NCI-H2171 (cell line): ENCODE measurements around the gene SCCPDH.
"Not testable (repeated sequence)": the region's sequence is repeated elsewhere in the genome, so short reads cannot be mapped to it uniquely, and the experiment has no call there.

Experiments used
- DNase-seq: peaks from one replicate; lab custom pipeline; 2025; lab: John Stamatoyannopoulos, UW

SCCPDH gene

GRCh38 chr1:246724016-246724730, at the start of gene SCCPDH:
Gene SCCPDH, plus strand, starts transcription at chr1:246724409. Its CDS starts 14 bp downstream, at chr1:246724423.
- DNase-seq, result peak; percentile 73

- no peak for DNase-seq
Observed at GRCh38 chr1:246677842-246678241, 46.4 kb upstream of the SCCPDH start.

DNA sequence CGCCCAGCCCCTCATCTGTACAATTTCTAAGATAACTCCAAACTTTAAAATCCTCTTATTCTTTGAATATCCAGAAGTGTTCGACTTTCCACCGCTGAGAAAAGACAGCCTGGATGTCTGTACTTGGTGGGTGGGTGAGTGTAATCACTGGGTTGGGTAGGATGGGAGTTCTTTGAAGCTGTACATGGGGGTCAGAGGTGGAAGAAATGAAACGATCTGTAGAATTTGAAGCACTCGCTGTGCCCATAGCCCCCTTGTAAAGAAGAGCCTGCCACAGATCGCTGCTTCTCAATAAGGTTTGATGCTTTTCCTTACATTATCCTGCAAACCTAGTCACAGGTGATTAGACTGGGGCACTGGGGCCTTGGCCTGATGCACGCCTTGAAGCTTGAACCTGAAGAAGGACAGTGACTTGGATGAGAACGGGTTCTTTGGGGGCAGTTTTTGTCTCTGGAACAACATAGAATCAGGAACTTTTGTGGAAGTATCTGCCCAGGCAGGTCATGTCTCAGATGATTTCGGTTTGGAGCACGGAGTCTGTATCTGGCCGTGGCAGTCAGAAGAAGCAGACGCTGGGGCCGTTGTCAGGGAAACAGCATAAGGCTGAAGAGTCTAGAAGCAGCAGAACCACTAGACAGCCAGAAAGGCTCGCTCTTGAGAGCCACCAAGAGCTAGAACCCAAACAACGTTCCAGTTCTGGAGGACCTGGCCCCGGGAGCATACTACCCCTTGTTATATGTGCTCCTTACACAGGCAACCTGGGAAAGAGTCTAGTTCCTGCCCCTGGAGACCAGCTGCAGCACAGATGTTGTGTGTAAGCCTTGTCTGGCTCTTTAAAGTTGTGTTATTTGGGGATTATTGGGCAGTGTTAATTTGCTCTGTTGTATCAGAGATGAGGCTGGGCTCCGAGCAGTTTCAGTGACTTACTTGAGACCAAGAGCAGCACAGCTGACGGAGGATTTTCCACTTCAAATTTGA, 45.1 kb upstream of the SCCPDH start:
- DNase-seq, result no peak

DNA sequence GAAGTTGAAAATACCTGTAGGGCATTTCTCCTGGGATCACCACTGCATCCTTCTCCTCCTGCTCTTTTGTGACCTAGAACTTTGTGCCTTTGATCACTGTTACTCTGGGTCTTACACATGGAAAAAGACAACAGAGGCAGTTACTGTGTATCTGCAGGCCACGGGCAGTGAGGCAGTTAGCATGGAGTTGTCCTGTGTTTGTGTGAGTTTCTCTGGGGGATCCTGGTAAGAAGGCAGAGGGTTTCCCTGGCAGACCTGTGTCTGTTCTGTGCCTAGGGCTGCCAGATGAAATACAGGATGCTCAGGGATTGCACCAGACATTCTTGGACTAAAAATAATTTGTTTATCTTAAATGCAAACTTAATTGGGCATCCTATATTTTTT, 44.4 kb upstream of the SCCPDH start:
- no peak for DNase-seq

GRCh38 chr1:246680190-246680589, 44.0 kb upstream of the SCCPDH start:
- DNase-seq, result no peak

- DNase-seq, result no peak
Observed at GRCh38 chr1:246680696-246681130, 43.5 kb upstream of the SCCPDH start.

GRCh38 chr1:246681900-246682895, 42.0 kb upstream of the SCCPDH start:
- DNase-seq, result peak; percentile 83

- DNase-seq, result no peak
Observed at GRCh38 chr1:246683521-246683920, 40.7 kb upstream of the SCCPDH start.

DNA sequence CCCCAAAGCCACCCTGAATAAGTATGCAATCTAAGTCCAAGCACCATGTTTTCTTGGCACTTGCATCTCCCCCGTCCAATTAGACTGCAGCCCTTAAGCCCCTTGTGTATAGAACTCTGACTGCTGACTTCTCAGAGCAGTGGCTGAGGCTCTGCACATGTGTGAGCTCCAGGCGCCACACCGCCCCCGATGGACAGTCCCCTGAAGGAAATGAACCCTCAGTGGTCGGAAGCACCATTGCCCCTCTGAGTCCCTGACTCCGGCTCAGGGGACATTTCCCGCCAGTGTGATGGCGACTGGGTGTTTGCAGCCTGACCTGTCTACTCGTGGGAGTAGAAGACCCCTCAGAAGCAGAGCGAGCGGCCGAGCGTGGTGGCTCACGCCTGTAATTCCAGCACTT, 37.2 kb upstream of the SCCPDH start:
- DNase-seq, result no peak

DNA sequence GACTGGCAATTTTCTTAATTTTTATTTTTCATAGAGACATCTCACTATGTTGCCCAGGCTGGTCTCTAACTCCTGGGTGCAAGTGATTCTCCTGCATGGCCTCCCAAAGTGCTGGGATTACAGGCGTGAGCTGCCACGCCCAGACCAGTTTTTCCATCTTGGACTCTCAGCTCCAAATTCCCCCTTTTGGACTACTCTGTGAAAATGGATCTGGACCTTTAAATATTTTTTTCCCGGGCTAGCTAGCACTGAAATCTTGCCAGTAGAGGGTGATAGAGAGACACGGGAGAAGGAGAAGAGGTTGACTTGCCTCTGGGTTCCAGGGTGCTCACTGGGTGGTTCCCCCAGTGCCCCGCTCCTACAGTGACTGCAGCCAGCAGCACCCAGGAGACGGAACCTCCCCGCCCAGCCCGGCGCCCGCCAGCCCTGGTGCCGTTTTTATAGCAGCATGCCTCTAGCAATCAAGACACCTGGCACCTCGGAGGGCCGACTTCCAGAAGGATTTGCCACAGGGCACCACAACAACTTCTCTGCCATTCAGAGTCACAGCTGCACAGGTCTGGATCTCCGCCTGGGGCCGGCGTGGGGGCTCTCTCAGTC, 34.7 kb upstream of the SCCPDH start:
- peak; percentile 70 for DNase-seq

- peak; percentile 11 for DNase-seq
Observed at GRCh38 chr1:246690100-246690499, 34.1 kb upstream of the SCCPDH start.

DNA sequence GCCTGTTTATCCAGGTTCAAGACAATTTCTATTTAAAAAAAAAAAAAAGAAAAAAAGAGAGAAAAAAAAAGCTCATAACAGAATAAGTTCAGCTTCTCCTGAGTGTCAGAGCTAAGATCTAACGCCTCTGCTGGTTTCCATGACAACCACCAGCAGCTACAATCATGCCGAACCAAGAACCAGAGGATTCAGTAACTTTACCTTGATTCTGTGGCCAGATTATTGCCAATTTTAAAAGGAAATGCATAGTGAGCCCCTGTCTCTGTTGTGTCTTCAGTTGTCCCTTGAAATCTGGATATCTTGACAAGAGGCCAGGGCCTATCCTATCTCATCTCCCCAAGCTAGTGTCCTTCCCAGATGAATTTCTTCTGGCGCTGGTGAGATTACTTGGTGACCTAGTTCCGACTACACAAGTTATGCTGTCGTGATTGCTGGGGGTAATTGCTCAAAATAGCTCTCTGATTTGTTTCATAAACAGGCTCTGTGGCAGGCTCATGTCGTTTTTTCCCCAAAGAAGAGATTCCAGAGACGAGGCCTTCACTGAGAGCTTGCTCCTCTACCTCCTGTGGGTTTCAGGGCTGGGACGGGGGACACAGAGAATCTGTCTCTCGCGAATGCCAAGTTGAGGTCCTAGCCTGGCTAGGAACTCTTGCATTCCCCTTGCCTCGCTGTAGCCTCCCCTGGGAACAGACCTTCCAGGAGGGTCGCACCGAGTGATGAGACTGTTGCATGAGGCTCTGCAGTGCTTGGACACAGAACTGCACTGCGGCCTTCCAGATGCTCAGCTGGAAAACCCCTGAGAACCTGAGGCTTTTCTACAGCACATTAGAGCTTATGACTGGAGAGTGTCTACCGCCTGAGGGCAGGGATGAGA, 32.4 kb upstream of the SCCPDH start:
- no peak for DNase-seq

DNA sequence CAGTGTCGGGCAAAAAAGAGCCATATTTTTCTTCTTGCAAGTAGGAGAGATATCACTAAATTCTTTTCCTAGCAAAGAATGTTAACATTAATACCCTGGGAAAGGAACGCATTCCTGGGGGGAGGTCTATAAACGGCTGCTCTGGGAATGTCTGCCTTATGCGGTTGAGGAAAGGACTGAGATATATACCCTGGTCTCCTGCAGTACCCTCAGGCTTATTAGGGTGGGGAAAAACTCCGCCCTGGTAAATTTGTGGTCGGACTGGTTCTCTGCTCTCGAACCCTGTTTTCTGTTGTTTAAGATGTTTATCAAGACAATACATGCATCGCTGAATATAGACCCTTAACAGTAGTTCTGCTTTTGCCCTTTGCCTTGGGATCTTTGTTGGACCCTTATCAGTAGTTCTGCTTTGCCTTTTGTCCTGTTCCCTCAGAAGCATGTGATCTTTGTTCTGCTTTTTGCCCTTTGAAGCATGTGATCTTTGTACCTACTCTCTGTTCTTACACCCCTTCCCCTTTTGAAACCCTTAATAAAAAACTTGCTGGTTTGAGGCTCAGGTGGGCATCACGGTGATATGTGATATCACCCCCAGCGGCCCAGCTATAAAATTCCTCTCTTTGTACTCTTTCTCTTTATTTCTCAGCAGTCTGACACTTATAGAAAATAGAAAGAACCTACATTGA, 29.9 kb upstream of the SCCPDH start:
- not testable (repeated sequence) for DNase-seq

- DNase-seq, result no peak
Observed at GRCh38 chr1:246695136-246695535, 29.1 kb upstream of the SCCPDH start.

- no peak for DNase-seq
Observed at GRCh38 chr1:246695666-246696065, 28.5 kb upstream of the SCCPDH start.

DNA sequence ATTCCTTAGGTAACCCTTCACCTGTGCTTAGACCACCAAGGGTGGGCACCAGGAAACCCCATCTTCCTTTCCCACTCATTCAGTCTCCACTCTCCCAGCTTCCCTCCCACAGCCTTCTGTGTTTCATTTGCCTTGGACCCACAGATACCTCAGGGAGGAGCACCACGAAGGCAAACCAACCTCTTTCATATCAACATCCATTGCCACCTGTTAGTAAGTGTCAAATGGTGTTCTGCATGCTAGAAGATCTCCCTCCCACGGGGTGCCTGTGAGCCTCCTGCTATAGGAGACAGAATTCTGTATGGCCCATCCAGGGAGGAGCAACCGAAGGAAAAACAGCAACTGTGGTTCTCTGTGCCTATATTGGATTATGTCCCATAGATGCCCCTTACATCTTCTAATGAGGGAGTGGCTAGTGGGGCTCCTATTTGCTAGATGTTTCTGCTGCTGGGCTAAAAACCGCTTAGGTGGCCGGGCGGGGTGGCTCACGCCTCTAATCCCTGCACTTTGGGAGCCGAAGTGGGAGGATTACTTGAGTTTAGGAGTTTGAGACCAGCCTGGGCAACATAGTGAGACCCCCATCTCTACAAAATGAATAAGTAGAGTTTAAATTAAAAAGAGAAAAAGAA, 25.6 kb upstream of the SCCPDH start:
- DNase-seq, result no peak

- peak; percentile 88 for DNase-seq
Observed at GRCh38 chr1:246699095-246699735, 25.0 kb upstream of the SCCPDH start.

GRCh38 chr1:246703581-246703980, 20.6 kb upstream of the SCCPDH start:
- no peak for DNase-seq

DNA sequence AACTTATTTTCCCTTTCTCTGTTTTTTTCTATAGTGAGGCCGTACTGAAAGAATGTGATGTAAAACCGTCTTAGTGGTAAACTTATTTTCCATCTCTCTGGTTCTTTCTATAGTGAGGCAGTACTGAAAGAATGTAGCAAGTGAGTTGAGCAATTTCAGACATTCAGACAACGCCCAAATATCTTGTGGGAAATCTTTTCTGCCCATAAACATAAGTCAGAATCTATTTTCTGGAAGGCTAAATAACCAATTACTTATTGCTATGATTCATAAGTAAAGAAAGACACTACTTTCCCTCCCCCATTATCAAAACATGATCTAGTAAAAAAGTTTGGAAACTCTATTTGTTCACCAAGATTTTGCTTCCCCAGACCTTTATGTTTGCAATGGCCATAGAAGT, 18.8 kb upstream of the SCCPDH start:
- no peak for DNase-seq
